ENCODE results near the gene PAMR1. TPM values are rescaled to one million over a fixed set of nuclear protein-coding genes. Genes with fewer than 3 reads are reported as not detected.

PAMR1 gene
- total and polyA plus RNA-seq, 9 donors: 0.25 to 25.8 (median 3.6) TPM

GRCh38 chr11:35487532-35488078 lies 37.8 kb downstream of the PAMR1 start:
- Histone ChIP-seq H3K27me3 (no peaks in the 10 kb centered on the region), H3K4me3 (no peak overlapping the region), H3K36me3 (no peaks in the 10 kb centered on the region), H3K27ac (no peak overlapping the region), H3K4me1 (ENCODE audit: insufficient read depth) (no peaks in the 10 kb centered on the region), H3K9me3 (no peaks in the 10 kb centered on the region)
- WGBS, 3 donors: 19 to 23% (median 21%) methylated on average over 6 of the region's 6 CpGs
- DNase-seq: peak in 1 of 5 donors; percentile 29
- intact Hi-C loops (cut with DNase I): loop anchor here in 1 of 4 donors (10.0 kb wide), 1 partner anchor 563 kb away; no protein-coding TSS in a partner anchor
- no peak for TF ChIP-seq POLR2A (IDR thresholded peaks at IDR 0.05)
- TF ChIP-seq, protein P1, sequence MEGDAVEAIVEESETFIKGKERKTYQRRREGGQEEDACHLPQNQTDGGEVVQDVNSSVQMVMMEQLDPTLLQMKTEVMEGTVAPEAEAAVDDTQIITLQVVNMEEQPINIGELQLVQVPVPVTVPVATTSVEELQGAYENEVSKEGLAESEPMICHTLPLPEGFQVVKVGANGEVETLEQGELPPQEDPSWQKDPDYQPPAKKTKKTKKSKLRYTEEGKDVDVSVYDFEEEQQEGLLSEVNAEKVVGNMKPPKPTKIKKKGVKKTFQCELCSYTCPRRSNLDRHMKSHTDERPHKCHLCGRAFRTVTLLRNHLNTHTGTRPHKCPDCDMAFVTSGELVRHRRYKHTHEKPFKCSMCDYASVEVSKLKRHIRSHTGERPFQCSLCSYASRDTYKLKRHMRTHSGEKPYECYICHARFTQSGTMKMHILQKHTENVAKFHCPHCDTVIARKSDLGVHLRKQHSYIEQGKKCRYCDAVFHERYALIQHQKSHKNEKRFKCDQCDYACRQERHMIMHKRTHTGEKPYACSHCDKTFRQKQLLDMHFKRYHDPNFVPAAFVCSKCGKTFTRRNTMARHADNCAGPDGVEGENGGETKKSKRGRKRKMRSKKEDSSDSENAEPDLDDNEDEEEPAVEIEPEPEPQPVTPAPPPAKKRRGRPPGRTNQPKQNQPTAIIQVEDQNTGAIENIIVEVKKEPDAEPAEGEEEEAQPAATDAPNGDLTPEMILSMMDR (IDR thresholded peaks at IDR 0.05): no peak
- TF ChIP-seq EP300 (IDR thresholded peaks at IDR 0.05): no peak

DNA sequence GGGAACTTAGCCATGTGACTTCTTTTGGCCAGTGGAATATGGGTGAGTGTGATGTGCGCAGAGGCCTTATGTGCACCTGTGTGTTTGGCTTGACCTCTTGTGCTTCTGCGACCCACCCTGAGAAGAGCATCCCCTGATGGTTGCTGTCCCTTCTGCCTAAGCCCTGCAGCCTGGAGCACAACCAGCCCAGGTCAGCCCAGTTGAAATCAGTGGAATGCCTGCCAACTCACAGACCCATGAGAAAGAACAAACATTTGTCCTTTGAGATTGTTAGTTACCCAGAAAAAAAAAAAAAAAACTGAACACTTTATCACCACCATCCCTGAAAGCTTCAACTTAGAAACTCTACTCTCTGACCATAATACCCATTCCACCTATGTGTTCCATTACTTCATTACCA lies 38.5 kb downstream of the PAMR1 start:
- DNase-seq: no peak
- Histone ChIP-seq H3K4me1 (ENCODE audit: insufficient read depth) (no peaks in the 10 kb centered on the region), H3K27me3 (no peaks in the 10 kb centered on the region), H3K4me3 (no peak overlapping the region), H3K9me3 (no peaks in the 10 kb centered on the region), H3K36me3 (no peaks in the 10 kb centered on the region), H3K27ac (no peak overlapping the region)
- intact Hi-C loops (cut with DNase I): loop anchor here in 1 of 4 donors (10.0 kb wide), 1 partner anchor 562 kb away; no protein-coding TSS in a partner anchor
- TF ChIP-seq, protein P1 (IDR thresholded peaks at IDR 0.05): no peak
- TF ChIP-seq EP300 (IDR thresholded peaks at IDR 0.05): no peak
- no peak for TF ChIP-seq POLR2A (IDR thresholded peaks at IDR 0.05)
- 92 to 95% (median 92%) methylated on average over 2 of the region's 2 CpGs for WGBS, 3 donors

GRCh38 chr11:35486446-35486845 lies 39.0 kb downstream of the PAMR1 start:
- no peaks in the 10 kb centered on the region for H3K27me3 ChIP-seq
- 66 to 87% (median 75%) methylated on average over 2 of the region's 2 CpGs for WGBS, 3 donors
- no peak overlapping the region for H3K4me3 ChIP-seq
- H3K36me3 ChIP-seq: no peaks in the 10 kb centered on the region
- intact Hi-C loops (cut with DNase I): loop anchor here in 1 of 4 donors (10.0 kb wide), 1 partner anchor 562 kb away; no protein-coding TSS in a partner anchor
- no peak overlapping the region for H3K27ac ChIP-seq
- H3K4me1 ChIP-seq (ENCODE audit: insufficient read depth): no peaks in the 10 kb centered on the region
- H3K9me3 ChIP-seq: no peaks in the 10 kb centered on the region
- TF ChIP-seq POLR2A (IDR thresholded peaks at IDR 0.05) (no peak), EP300 (IDR thresholded peaks at IDR 0.05) (no peak)
- TF ChIP-seq, protein P1 (IDR thresholded peaks at IDR 0.05): no peak
- no peak for DNase-seq

GRCh38 chr11:35485656-35486322 lies 39.6 kb downstream of the PAMR1 start:
- Histone ChIP-seq H3K27me3 (no peaks in the 10 kb centered on the region), H3K4me3 (no peak overlapping the region), H3K36me3 (no peaks in the 10 kb centered on the region), H3K27ac (no peak overlapping the region), H3K9me3 (no peaks in the 10 kb centered on the region), H3K4me1 (ENCODE audit: insufficient read depth) (no peaks in the 10 kb centered on the region)
- TF ChIP-seq, protein P1 (IDR thresholded peaks at IDR 0.05): peak; percentile 22 to 40 (median 30)
- TF ChIP-seq POLR2A (IDR thresholded peaks at IDR 0.05): no peak
- peak; percentile 22 to 71 (median 61) for DNase-seq
- intact Hi-C loops (cut with DNase I): loop anchor here in 1 of 4 donors (10.0 kb wide), 1 partner anchor 561 kb away; no protein-coding TSS in a partner anchor
- WGBS, 3 donors: 13 to 16% (median 15%) methylated on average over 12 of the region's 12 CpGs

Data from ovary (tissue), 9 donors.